DND-41 (cell line): ENCODE measurements around the gene FTSJ3.

Experiments used
- ATAC-seq: fragments of 200-7000 bp; cut with Tn5 transposase; 3 replicates; pipeline ENCODE4 v1.9.1; 2021; ENCODE audit warnings: low read depth; ENCODE audit not compliant: insufficient read depth
- DNase-seq: peaks from one replicate; pipeline ENCODE4 v3.0.0-alpha.2; 2020
- H2AFZ ChIP-seq: 2 replicates; pipeline ENCODE4 v1.6.0; 2012; ENCODE audit warnings: low read depth, low read length
- H3K27ac ChIP-seq: 2 replicates; pipeline ENCODE4 v1.5.1; 2012; ENCODE audit warnings: low read length, inconsistent platforms
- H3K27me3 ChIP-seq: fragments of 200-600 bp; sonication (generic); 2 replicates; pipeline ENCODE4 v1.6.0; 2012; ENCODE audit warnings: low read length, mild to moderate bottlenecking, inconsistent platforms; ENCODE audit not compliant: insufficient read depth, poor library complexity
- H3K36me3 ChIP-seq: 2 replicates; pipeline ENCODE4 v1.5.1; 2012; ENCODE audit warnings: low read length, inconsistent platforms; ENCODE audit not compliant: insufficient read depth
- H3K4me1 ChIP-seq: 2 replicates; pipeline ENCODE4 v1.5.1; 2012; ENCODE audit warnings: mild to moderate bottlenecking, low read length; ENCODE audit not compliant: insufficient read depth
- H3K4me2 ChIP-seq: 2 replicates; pipeline ENCODE4 v1.6.0; 2012; ENCODE audit warnings: mild to moderate bottlenecking, moderate library complexity, low read length, inconsistent platforms; ENCODE audit not compliant: insufficient read depth
- H3K4me3 ChIP-seq, 2 experiments: fragments of 200-600 bp in 1 of 2; shearing (Covaris generic) in 1 of 2; 2 replicates each; pipeline ENCODE4 v1.5.1; 2012 to 2016; ENCODE audit warnings: inconsistent platforms in 2 of 2, low read length in 2 of 2, mild to moderate bottlenecking in 2 of 2, low read depth in 1 of 2, moderate library complexity in 1 of 2
- H3K79me2 ChIP-seq: 2 replicates; pipeline ENCODE4 v1.6.0; 2012; ENCODE audit warnings: low read length, inconsistent platforms; ENCODE audit not compliant: insufficient read depth
- H3K9ac ChIP-seq: 2 replicates; pipeline ENCODE4 v1.6.0; 2012; ENCODE audit warnings: low read depth, mild to moderate bottlenecking, inconsistent platforms, low read length, moderate library complexity
- H3K9me3 ChIP-seq: 2 replicates; pipeline ENCODE4 v1.5.1; 2012; ENCODE audit warnings: low read length, moderate library complexity, mild to moderate bottlenecking, inconsistent platforms; ENCODE audit not compliant: insufficient read depth, severe bottlenecking
- H4K20me1 ChIP-seq: 2 replicates; pipeline ENCODE4 v1.6.0; 2012; ENCODE audit warnings: low read length; ENCODE audit not compliant: insufficient read depth
- EZH2 ChIP-seq: IDR thresholded peaks from 3 replicates; pipeline ENCODE4 v1.6.1; 2012; ENCODE audit warnings: borderline replicate concordance, low read depth, mild to moderate bottlenecking, moderate library complexity, low read length, inconsistent platforms; ENCODE audit not compliant: severe bottlenecking
- TF ChIP-seq, protein P1 (sequence below): IDR thresholded peaks from 2 replicates; pipeline ENCODE4 v1.5.1; 2012; ENCODE audit warnings: borderline replicate concordance, low read length, moderate library complexity, mild to moderate bottlenecking; ENCODE audit not compliant: poor library complexity, severe bottlenecking; ENCODE audit errors: extremely low read depth

FTSJ3 gene

DNA sequence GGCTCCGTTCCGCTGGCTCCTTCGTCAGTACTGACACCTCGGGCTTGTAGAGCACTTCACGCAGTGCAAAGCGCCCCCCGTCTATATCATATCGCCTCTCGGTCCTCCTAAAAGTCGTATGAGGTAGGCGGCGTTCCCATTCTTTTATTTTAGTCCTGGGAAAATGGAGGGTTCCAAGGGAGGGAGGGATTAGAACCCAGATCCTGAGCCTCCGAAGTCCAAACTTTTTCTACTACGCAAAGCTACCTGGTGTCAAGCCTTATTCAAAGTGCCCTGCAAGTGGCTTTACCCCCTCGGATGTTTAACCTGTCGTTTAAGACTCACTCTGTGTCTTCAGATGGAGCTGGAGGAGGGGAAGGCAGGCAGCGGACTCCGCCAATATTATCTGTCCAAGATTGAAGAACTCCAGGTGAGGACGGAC lies 348 bp upstream of the FTSJ3 start:
- peaks cover 61% of the 10 kb centered on the region for H3K79me2 ChIP-seq
- H2AFZ ChIP-seq = peak overlapping the region; percentile 77
- peak overlapping the region; percentile 98 for H3K27ac ChIP-seq
- H3K4me2 ChIP-seq = peak overlapping the region; percentile 84
- TF ChIP-seq, protein P1, sequence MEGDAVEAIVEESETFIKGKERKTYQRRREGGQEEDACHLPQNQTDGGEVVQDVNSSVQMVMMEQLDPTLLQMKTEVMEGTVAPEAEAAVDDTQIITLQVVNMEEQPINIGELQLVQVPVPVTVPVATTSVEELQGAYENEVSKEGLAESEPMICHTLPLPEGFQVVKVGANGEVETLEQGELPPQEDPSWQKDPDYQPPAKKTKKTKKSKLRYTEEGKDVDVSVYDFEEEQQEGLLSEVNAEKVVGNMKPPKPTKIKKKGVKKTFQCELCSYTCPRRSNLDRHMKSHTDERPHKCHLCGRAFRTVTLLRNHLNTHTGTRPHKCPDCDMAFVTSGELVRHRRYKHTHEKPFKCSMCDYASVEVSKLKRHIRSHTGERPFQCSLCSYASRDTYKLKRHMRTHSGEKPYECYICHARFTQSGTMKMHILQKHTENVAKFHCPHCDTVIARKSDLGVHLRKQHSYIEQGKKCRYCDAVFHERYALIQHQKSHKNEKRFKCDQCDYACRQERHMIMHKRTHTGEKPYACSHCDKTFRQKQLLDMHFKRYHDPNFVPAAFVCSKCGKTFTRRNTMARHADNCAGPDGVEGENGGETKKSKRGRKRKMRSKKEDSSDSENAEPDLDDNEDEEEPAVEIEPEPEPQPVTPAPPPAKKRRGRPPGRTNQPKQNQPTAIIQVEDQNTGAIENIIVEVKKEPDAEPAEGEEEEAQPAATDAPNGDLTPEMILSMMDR = no peak
- TF ChIP-seq EZH2 = no peak
- peaks cover 73% of the 10 kb centered on the region for H3K36me3 ChIP-seq
- H3K9me3 ChIP-seq = no peaks in the 10 kb centered on the region
- H4K20me1 ChIP-seq = peaks cover 12% of the 10 kb centered on the region
- H3K27me3 ChIP-seq = no peaks in the 10 kb centered on the region
- H3K4me1 ChIP-seq = peaks cover 48% of the 10 kb centered on the region
- DNase-seq (no peak), ATAC-seq (no peak)
- peak overlapping the region; percentile 68 for H3K9ac ChIP-seq
- H3K4me3 ChIP-seq = peak overlapping the region; percentile 86 to 96

DNA sequence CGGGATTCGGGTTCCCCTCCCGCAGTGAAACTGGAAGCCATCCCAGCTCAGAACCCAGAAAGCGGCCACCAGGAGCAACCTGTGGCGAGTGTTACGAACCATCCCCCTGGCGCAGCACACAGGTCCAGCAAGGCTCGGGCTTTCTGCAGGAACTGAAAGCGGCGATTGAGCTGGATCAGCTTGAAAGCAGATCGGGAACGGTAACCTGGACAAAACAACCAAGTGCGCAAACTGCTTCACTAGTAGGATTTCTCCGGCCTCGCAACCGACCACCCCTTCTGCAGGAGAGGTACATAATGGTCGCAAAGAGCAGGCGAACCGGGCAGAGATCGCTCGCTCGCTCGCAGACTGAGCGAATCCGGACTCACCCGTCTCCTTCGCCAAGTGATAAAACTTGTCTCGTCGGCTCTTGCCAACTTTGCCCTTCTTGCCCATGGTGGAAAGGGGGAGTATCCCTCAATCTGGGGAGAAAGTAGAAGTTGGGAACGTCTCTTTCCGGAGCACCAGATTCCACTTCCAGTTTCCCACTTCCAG lies 928 bp downstream of the FTSJ3 start:
- Histone ChIP-seq H3K9me3 (no peaks in the 10 kb centered on the region), H3K36me3 (peaks cover 73% of the 10 kb centered on the region), H3K4me2 (peak overlapping the region; percentile 84), H2AFZ (peak overlapping the region; percentile 77), H3K4me1 (peaks cover 48% of the 10 kb centered on the region), H4K20me1 (peaks cover 16% of the 10 kb centered on the region), H3K4me3 (peak overlapping the region; percentile 86 to 96), H3K79me2 (peaks cover 63% of the 10 kb centered on the region), H3K9ac (peak overlapping the region; percentile 68), H3K27ac (peak overlapping the region; percentile 98), H3K27me3 (no peaks in the 10 kb centered on the region)
- ATAC-seq (peak; percentile 10), DNase-seq (no peak)
- TF ChIP-seq EZH2 = no peak
- TF ChIP-seq, protein P1 = no peak

DNA sequence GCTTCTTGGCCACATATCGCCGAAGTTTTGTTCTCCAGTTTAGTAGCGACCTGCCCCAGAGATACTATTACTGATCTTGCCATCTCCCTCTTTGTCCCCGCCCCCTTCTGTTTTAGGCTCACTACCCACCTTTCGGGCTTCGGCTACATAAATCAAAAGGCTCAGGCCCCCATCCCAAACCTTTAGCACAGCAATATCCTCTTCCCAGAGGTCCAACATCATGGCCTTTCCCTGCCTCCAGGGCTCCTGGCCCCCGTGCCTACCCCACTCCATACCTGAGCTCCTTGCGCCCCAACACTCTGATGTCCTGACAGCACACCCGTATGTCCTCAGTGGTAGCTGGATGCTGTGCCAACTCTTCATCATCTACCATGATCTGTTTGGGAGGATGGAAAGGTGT lies 3.1 kb downstream of the FTSJ3 start:
- H2AFZ ChIP-seq = no peak overlapping the region
- H3K9me3 ChIP-seq = no peaks in the 10 kb centered on the region
- TF ChIP-seq, protein P1 = no peak
- no peak for TF ChIP-seq EZH2
- H3K9ac ChIP-seq = no peak overlapping the region
- H4K20me1 ChIP-seq = peaks cover 27% of the 10 kb centered on the region
- peaks cover 73% of the 10 kb centered on the region for H3K36me3 ChIP-seq
- peaks cover 54% of the 10 kb centered on the region for H3K79me2 ChIP-seq
- DNase-seq = no peak
- H3K27me3 ChIP-seq = no peaks in the 10 kb centered on the region
- peaks cover 34% of the 10 kb centered on the region for H3K4me1 ChIP-seq
- ATAC-seq = no peak
- no peak overlapping the region for H3K4me3 ChIP-seq
- no peak overlapping the region for H3K27ac ChIP-seq
- 0 out of 2 replicates have a peak overlapping the region, but pooled peaks have one; percentile 84 for H3K4me2 ChIP-seq
